Panc1 (cell line): ENCODE measurements around the gene AATK. TPM values are rescaled to one million over a fixed set of nuclear protein-coding genes. Genes with fewer than 3 reads are reported as not detected.

Experiments
- ATAC-seq: fragments of 200-7000 bp; cut with Tn5 transposase; 2 replicates; pipeline ENCODE4 v1.9.1; 2020; ENCODE audit warnings: mild to moderate bottlenecking, moderate library complexity
- BruUV-seq: library from RNA; stranded (reverse); fragments of 400-500 nt; replicated peaks from 2 replicates; lab custom pipeline; 2021; lab: Mats Ljungman, UMichigan
- CTCF ChIA-PET: fragments of 300-600 bp; sonication (Branson Sonifier 250); formaldehyde crosslinking; loops from one replicate; lab custom pipeline; 2022; ENCODE audit warnings: antibody characterized with exemption; lab: Charles Lee
- POLR2A ChIA-PET: fragments of 300-600 bp; sonication (Branson Sonifier 250); formaldehyde crosslinking; loops from one replicate; lab custom pipeline; 2022; ENCODE audit warnings: antibody characterized with exemption; lab: Charles Lee
- DNase-seq: peaks from one replicate; pipeline ENCODE4 v3.0.0-alpha.2; 2010; ENCODE audit warnings: low read depth, low spot score
- H3K27ac ChIP-seq: 2 replicates; pipeline ENCODE4 v1.5.1; 2011; ENCODE audit warnings: mild to moderate bottlenecking, low read length, inconsistent platforms
- H3K27me3 ChIP-seq: fragments of 200-500 bp; sonication (Bioruptor generic); 2 replicates; pipeline ENCODE4 v1.6.0; 2014; ENCODE audit warnings: low read length, inconsistent platforms; ENCODE audit not compliant: control insufficient read depth, insufficient read depth
- H3K36me3 ChIP-seq: fragments of 200-500 bp; sonication (Bioruptor generic); 2 replicates; pipeline ENCODE4 v1.5.1; 2014; ENCODE audit warnings: inconsistent platforms, mild to moderate bottlenecking, low read length, moderate library complexity; ENCODE audit not compliant: control insufficient read depth, insufficient read depth
- H3K4me1 ChIP-seq: 2 replicates; pipeline ENCODE4 v1.5.1; 2011; ENCODE audit warnings: inconsistent platforms, mild to moderate bottlenecking, low read length, moderate library complexity; ENCODE audit not compliant: control insufficient read depth, insufficient read depth
- H3K4me3 ChIP-seq, 2 experiments: 2 replicates each; pipeline ENCODE4 v1.5.1; 2011 to 2012; ENCODE audit warnings: low read depth in 2 of 2, low read length in 2 of 2, mild to moderate bottlenecking in 2 of 2, inconsistent platforms in 1 of 2, moderate library complexity in 1 of 2
- H3K9me3 ChIP-seq: fragments of 200-500 bp; sonication (Bioruptor generic); 2 replicates; pipeline ENCODE4 v1.5.1; 2014; ENCODE audit warnings: low read depth, mild to moderate bottlenecking, inconsistent platforms, low read length, moderate library complexity; ENCODE audit not compliant: control insufficient read depth, insufficient read depth
- SIN3A ChIP-seq: IDR thresholded peaks from 2 replicates; pipeline ENCODE4 v1.6.1; 2012; ENCODE audit warnings: low read depth, mild to moderate bottlenecking, low read length, moderate library complexity, borderline replicate concordance; ENCODE audit not compliant: insufficient read depth
- in situ Hi-C: cut with HindIII; loops from 2 replicates; pipeline ENCODE4 v1.10.0; 2016; ENCODE audit warnings: low sequenced_read_pairs, low pct_unique_long_range_greater_than_20kb
- intact Hi-C: fragments of 100-400 bp; cut with micrococcal nuclease; formaldehyde crosslinking; loops from one replicate; pipeline ENCODE4 v1.10.0; 2022; ENCODE audit not compliant: unreplicated experiment
- total RNA-seq: library from RNA; stranded (reverse); gene quantifications from one replicate; pipeline ENCODE4 v1.2.1, GENCODE V29; 2021; ENCODE audit not compliant: unreplicated experiment
- TF ChIP-seq, protein P1 (sequence below): fragments of 450-650 bp; IDR thresholded peaks from 2 replicates; pipeline ENCODE4 v1.5.1; 2017; ENCODE audit warnings: mild to moderate bottlenecking
- TF ChIP-seq, protein P2 (sequence below), 2 experiments: IDR thresholded peaks; 2 replicates each; pipeline ENCODE4 v1.6.1; 2011 to 2012; ENCODE audit warnings: low read depth in 2 of 2, control low read depth in 1 of 2, low read length in 1 of 2, mild to moderate bottlenecking in 1 of 2, moderate library complexity in 1 of 2; ENCODE audit not compliant: insufficient read depth in 1 of 2

The AATK gene
- total RNA-seq, 1 experiment from 2014 or later = 3.7 TPM

GRCh38 chr17:81120695-81121621 is 45.1 kb downstream of the AATK start:
- DNase-seq = no peak
- POLR2A ChIA-PET = no interaction called here
- no TSS peak for BruUV-seq
- in situ Hi-C loops (no loop called here), intact Hi-C loops (no loop called here)
- Histone ChIP-seq H3K4me3 (no peak overlapping the region), H3K4me1 (peaks cover 37% of the 10 kb centered on the region), H3K27ac (no peak overlapping the region), H3K36me3 (no peaks in the 10 kb centered on the region), H3K27me3 (no peaks in the 10 kb centered on the region), H3K9me3 (no peaks in the 10 kb centered on the region)
- ATAC-seq = no peak
- no peak for TF ChIP-seq SIN3A
- TF ChIP-seq, protein P1, sequence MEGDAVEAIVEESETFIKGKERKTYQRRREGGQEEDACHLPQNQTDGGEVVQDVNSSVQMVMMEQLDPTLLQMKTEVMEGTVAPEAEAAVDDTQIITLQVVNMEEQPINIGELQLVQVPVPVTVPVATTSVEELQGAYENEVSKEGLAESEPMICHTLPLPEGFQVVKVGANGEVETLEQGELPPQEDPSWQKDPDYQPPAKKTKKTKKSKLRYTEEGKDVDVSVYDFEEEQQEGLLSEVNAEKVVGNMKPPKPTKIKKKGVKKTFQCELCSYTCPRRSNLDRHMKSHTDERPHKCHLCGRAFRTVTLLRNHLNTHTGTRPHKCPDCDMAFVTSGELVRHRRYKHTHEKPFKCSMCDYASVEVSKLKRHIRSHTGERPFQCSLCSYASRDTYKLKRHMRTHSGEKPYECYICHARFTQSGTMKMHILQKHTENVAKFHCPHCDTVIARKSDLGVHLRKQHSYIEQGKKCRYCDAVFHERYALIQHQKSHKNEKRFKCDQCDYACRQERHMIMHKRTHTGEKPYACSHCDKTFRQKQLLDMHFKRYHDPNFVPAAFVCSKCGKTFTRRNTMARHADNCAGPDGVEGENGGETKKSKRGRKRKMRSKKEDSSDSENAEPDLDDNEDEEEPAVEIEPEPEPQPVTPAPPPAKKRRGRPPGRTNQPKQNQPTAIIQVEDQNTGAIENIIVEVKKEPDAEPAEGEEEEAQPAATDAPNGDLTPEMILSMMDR = peak; percentile 46; the same call in 1 of the 2 replicates
- CTCF ChIA-PET = no interaction called here

DNA sequence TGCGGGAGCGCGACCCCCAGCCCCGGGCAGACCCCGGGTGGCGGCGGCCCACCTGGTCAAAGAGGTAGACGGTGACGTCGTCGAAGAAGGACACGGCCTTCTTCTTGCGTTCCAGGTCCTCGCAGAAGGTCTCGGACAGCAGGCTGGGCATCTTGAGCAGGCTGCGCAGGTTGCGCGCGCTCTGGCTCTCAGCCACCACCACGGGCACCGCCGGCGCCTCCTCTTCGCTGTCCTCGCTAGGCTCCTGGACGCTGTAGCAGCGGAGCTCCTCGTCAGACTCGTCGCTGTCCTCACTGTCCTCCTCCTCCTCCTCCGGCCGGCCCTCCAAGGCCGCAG is 45.9 kb downstream of the AATK start:
- Histone ChIP-seq H3K9me3 (no peaks in the 10 kb centered on the region), H3K27ac (0 out of 2 replicates have a peak overlapping the region, but pooled peaks have one; percentile 48), H3K36me3 (no peaks in the 10 kb centered on the region), H3K4me3 (peak overlapping the region in 1 of 2 experiments; percentile 52; a peak in 2 of 4 replicates), H3K27me3 (no peaks in the 10 kb centered on the region), H3K4me1 (peaks cover 32% of the 10 kb centered on the region)
- no peak for DNase-seq
- ATAC-seq = no peak
- ChIA-PET CTCF (no interaction called here), POLR2A (no interaction called here)
- no TSS peak for BruUV-seq
- intact Hi-C loops = no loop called here
- in situ Hi-C loops = no loop called here
- TF ChIP-seq, protein P2, sequence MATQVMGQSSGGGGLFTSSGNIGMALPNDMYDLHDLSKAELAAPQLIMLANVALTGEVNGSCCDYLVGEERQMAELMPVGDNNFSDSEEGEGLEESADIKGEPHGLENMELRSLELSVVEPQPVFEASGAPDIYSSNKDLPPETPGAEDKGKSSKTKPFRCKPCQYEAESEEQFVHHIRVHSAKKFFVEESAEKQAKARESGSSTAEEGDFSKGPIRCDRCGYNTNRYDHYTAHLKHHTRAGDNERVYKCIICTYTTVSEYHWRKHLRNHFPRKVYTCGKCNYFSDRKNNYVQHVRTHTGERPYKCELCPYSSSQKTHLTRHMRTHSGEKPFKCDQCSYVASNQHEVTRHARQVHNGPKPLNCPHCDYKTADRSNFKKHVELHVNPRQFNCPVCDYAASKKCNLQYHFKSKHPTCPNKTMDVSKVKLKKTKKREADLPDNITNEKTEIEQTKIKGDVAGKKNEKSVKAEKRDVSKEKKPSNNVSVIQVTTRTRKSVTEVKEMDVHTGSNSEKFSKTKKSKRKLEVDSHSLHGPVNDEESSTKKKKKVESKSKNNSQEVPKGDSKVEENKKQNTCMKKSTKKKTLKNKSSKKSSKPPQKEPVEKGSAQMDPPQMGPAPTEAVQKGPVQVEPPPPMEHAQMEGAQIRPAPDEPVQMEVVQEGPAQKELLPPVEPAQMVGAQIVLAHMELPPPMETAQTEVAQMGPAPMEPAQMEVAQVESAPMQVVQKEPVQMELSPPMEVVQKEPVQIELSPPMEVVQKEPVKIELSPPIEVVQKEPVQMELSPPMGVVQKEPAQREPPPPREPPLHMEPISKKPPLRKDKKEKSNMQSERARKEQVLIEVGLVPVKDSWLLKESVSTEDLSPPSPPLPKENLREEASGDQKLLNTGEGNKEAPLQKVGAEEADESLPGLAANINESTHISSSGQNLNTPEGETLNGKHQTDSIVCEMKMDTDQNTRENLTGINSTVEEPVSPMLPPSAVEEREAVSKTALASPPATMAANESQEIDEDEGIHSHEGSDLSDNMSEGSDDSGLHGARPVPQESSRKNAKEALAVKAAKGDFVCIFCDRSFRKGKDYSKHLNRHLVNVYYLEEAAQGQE (IDR thresholded peaks at IDR 0.05; ENCODE audit: insufficient read depth in 1 of 2, low read depth in 2 of 2, low read length in 1 of 2) = 0 out of 4 replicates have a peak, but pooled peaks of 1 of the 2 experiments have one; percentile 3
- TF ChIP-seq SIN3A = no peak
